Karpas-422 (cell line): ENCODE data around the gene F2. TPM values are rescaled to one million over a fixed set of nuclear protein-coding genes. Genes with fewer than 3 reads are reported as not detected.

Experiments used
- DNase-seq: peaks from one replicate; pipeline ENCODE4 v3.0.0-alpha.2; 2015
- H2AFZ ChIP-seq: fragments of 200-600 bp; sonication (generic); 2 replicates; pipeline ENCODE4 v1.6.1; 2014; ENCODE audit warnings: antibody characterized with exemption, low read length, mixed read lengths
- H3K27ac ChIP-seq: fragments of 200-600 bp; sonication (generic); 2 replicates; pipeline ENCODE4 v1.5.1; 2014; ENCODE audit warnings: mild to moderate bottlenecking, low read length, moderate library complexity
- H3K27me3 ChIP-seq: fragments of 200-600 bp; sonication (generic); 2 replicates; pipeline ENCODE4 v1.6.1; 2014; ENCODE audit warnings: low read length, mixed read lengths
- H3K36me3 ChIP-seq: fragments of 200-600 bp; sonication (generic); 2 replicates; pipeline ENCODE4 v1.6.1; 2014; ENCODE audit warnings: low read length, mixed read lengths; ENCODE audit not compliant: insufficient read depth
- H3K4me1 ChIP-seq: fragments of 200-600 bp; sonication (generic); 2 replicates; pipeline ENCODE4 v1.6.1; 2014; ENCODE audit warnings: mild to moderate bottlenecking, low read length, mixed read lengths
- H3K4me2 ChIP-seq: fragments of 200-600 bp; sonication (generic); 2 replicates; pipeline ENCODE4 v1.6.1; 2014; ENCODE audit warnings: low read length, low read depth, mild to moderate bottlenecking; ENCODE audit not compliant: poor library complexity, severe bottlenecking
- H3K4me3 ChIP-seq: fragments of 200-600 bp; sonication (generic); 2 replicates; pipeline ENCODE4 v1.5.1; 2014; ENCODE audit warnings: mild to moderate bottlenecking, antibody characterized with exemption, low read length, mixed read lengths
- H3K79me2 ChIP-seq: fragments of 200-600 bp; sonication (generic); 2 replicates; pipeline ENCODE4 v1.6.1; 2014; ENCODE audit warnings: mild to moderate bottlenecking, low read length, mixed read lengths
- H3K9ac ChIP-seq: fragments of 200-600 bp; sonication (generic); 2 replicates; pipeline ENCODE4 v1.6.0; 2014; ENCODE audit warnings: low read length
- H3K9me2 ChIP-seq: fragments of 200-600 bp; sonication (generic), shearing (Covaris generic); replicated peaks from 2 replicates; pipeline ENCODE4 v1.6.0; 2014; ENCODE audit warnings: mild to moderate bottlenecking, low read length, moderate library complexity; ENCODE audit not compliant: insufficient read depth
- H3K9me3 ChIP-seq: fragments of 300-700, 200-600 bp; sonication (generic); 2 replicates; pipeline ENCODE4 v1.6.1; 2014; ENCODE audit warnings: low read length, mixed read lengths
- H4K20me1 ChIP-seq: fragments of 200-600 bp; sonication (generic); 2 replicates; pipeline ENCODE4 v1.6.1; 2014; ENCODE audit warnings: mild to moderate bottlenecking, antibody characterized with exemption, low read length, low read depth; ENCODE audit not compliant: insufficient read depth
- total RNA-seq: library from RNA; depleted of rRNA; stranded (reverse); fragments of >200 nt; shearing (Covaris generic); gene quantifications from 2 replicates; pipeline ENCODE4 v1.2.3, GENCODE V29; 2014; ENCODE audit warnings: low replicate concordance

F2 gene
- total RNA-seq, 1 experiment from 2014 or later, result not detected

- H3K4me1 ChIP-seq, result no peaks in the 10 kb centered on the region
- no peak overlapping the region for H3K4me2 ChIP-seq
- H3K79me2 ChIP-seq, result no peaks in the 10 kb centered on the region
- H3K27me3 ChIP-seq, result no peaks in the 10 kb centered on the region
- H3K9ac ChIP-seq, result no peak overlapping the region
- no peaks in the 10 kb centered on the region for H3K9me2 ChIP-seq
- H2AFZ ChIP-seq, result no peak overlapping the region
- no peak overlapping the region for H3K4me3 ChIP-seq
- no peaks in the 10 kb centered on the region for H3K9me3 ChIP-seq
- no peaks in the 10 kb centered on the region for H4K20me1 ChIP-seq
- DNase-seq, result no peak
- no peak overlapping the region for H3K27ac ChIP-seq
- H3K36me3 ChIP-seq, result peaks cover 73% of the 10 kb centered on the region
These were observed 27.0 kb downstream of the F2 start for GRCh38 chr11:46745995-46746394.

- no peak overlapping the region for H2AFZ ChIP-seq
- no peaks in the 10 kb centered on the region for H3K27me3 ChIP-seq
- no peak overlapping the region for H3K27ac ChIP-seq
- no peak overlapping the region for H3K9ac ChIP-seq
- no peaks in the 10 kb centered on the region for H3K9me2 ChIP-seq
- no peak overlapping the region for H3K4me3 ChIP-seq
- H3K79me2 ChIP-seq, result no peaks in the 10 kb centered on the region
- peaks cover 72% of the 10 kb centered on the region for H3K36me3 ChIP-seq
- no peak for DNase-seq
- H3K4me2 ChIP-seq, result no peak overlapping the region
- H4K20me1 ChIP-seq, result no peaks in the 10 kb centered on the region
- no peaks in the 10 kb centered on the region for H3K4me1 ChIP-seq
- H3K9me3 ChIP-seq, result no peaks in the 10 kb centered on the region
These were observed 28.1 kb downstream of the F2 start for GRCh38 chr11:46747150-46747549.

- Histone ChIP-seq H3K4me3 (no peak overlapping the region), H3K79me2 (no peaks in the 10 kb centered on the region), H3K27me3 (no peaks in the 10 kb centered on the region), H2AFZ (no peak overlapping the region), H3K9ac (no peak overlapping the region), H3K9me3 (no peaks in the 10 kb centered on the region), H3K9me2 (no peaks in the 10 kb centered on the region), H4K20me1 (no peaks in the 10 kb centered on the region), H3K27ac (no peak overlapping the region), H3K4me2 (no peak overlapping the region), H3K36me3 (peaks cover 64% of the 10 kb centered on the region), H3K4me1 (no peaks in the 10 kb centered on the region)
- DNase-seq, result no peak
These were observed 36.9 kb downstream of the F2 start for GRCh38 chr11:46755962-46756361.

- Histone ChIP-seq H3K4me2 (no peak overlapping the region), H3K9me2 (no peaks in the 10 kb centered on the region), H3K4me3 (no peak overlapping the region), H3K27ac (no peak overlapping the region), H4K20me1 (no peaks in the 10 kb centered on the region), H3K9me3 (no peaks in the 10 kb centered on the region), H3K79me2 (no peaks in the 10 kb centered on the region), H3K27me3 (no peaks in the 10 kb centered on the region), H3K36me3 (peaks cover 74% of the 10 kb centered on the region), H3K9ac (no peak overlapping the region), H3K4me1 (peaks cover 3% of the 10 kb centered on the region; the same call in 1 of the 2 replicates), H2AFZ (no peak overlapping the region)
- DNase-seq, result no peak
These were observed 40.2 kb downstream of the F2 start for GRCh38 chr11:46759196-46759595.

GRCh38 chr11:46760429-46761128 lies 41.6 kb downstream of the F2 start:
- no peak for DNase-seq
- Histone ChIP-seq H3K36me3 (peaks cover 76% of the 10 kb centered on the region), H3K4me3 (no peak overlapping the region), H4K20me1 (no peaks in the 10 kb centered on the region), H3K9me3 (no peaks in the 10 kb centered on the region), H3K4me1 (peaks cover 3% of the 10 kb centered on the region; the same call in 1 of the 2 replicates), H3K27ac (no peak overlapping the region), H3K9ac (no peak overlapping the region), H3K27me3 (no peaks in the 10 kb centered on the region), H3K79me2 (no peaks in the 10 kb centered on the region), H3K9me2 (no peaks in the 10 kb centered on the region), H3K4me2 (no peak overlapping the region), H2AFZ (no peak overlapping the region)

GRCh38 chr11:46761807-46762206 lies 42.8 kb downstream of the F2 start:
- Histone ChIP-seq H3K4me2 (no peak overlapping the region), H3K9ac (no peak overlapping the region), H3K36me3 (peaks cover 82% of the 10 kb centered on the region), H3K4me1 (peaks cover 3% of the 10 kb centered on the region; the same call in 1 of the 2 replicates), H3K27me3 (no peaks in the 10 kb centered on the region), H3K4me3 (no peak overlapping the region), H2AFZ (no peak overlapping the region), H3K27ac (no peak overlapping the region), H3K79me2 (no peaks in the 10 kb centered on the region), H4K20me1 (no peaks in the 10 kb centered on the region), H3K9me2 (no peaks in the 10 kb centered on the region), H3K9me3 (no peaks in the 10 kb centered on the region)
- DNase-seq, result no peak

GRCh38 chr11:46762248-46762647 lies 43.2 kb downstream of the F2 start:
- Histone ChIP-seq H2AFZ (no peak overlapping the region), H4K20me1 (no peaks in the 10 kb centered on the region), H3K79me2 (no peaks in the 10 kb centered on the region), H3K27ac (no peak overlapping the region), H3K27me3 (no peaks in the 10 kb centered on the region), H3K9me2 (no peaks in the 10 kb centered on the region), H3K4me1 (peaks cover 3% of the 10 kb centered on the region; the same call in 1 of the 2 replicates), H3K4me3 (no peak overlapping the region), H3K9ac (no peak overlapping the region), H3K4me2 (no peak overlapping the region), H3K9me3 (no peaks in the 10 kb centered on the region), H3K36me3 (peaks cover 84% of the 10 kb centered on the region)
- no peak for DNase-seq

GRCh38 chr11:46766656-46767055 lies 47.6 kb downstream of the F2 start:
- H3K9me3 ChIP-seq, result no peaks in the 10 kb centered on the region
- no peak overlapping the region for H3K4me3 ChIP-seq
- H3K79me2 ChIP-seq, result no peaks in the 10 kb centered on the region
- no peaks in the 10 kb centered on the region for H3K27me3 ChIP-seq
- H3K9me2 ChIP-seq, result no peaks in the 10 kb centered on the region
- H3K27ac ChIP-seq, result no peak overlapping the region
- DNase-seq, result no peak
- H3K36me3 ChIP-seq, result peaks cover 79% of the 10 kb centered on the region
- no peak overlapping the region for H2AFZ ChIP-seq
- H3K9ac ChIP-seq, result no peak overlapping the region
- H3K4me1 ChIP-seq, result 0 out of 2 replicates have a peak, but pooled peaks cover 3% of the 10 kb centered on the region
- no peak overlapping the region for H3K4me2 ChIP-seq
- no peaks in the 10 kb centered on the region for H4K20me1 ChIP-seq
